CD4-positive, alpha-beta T cell (primary cell): Measurements from ENCODE around the gene ZSCAN4. TPM values are rescaled to one million over a fixed set of nuclear protein-coding genes. Genes with fewer than 3 reads are reported as not detected.

Source experiments
- ATAC-seq: fragments of 200-7000 bp; cut with Tn5 transposase; one replicate; pipeline ENCODE4 v1.10.0; 2022; ENCODE audit warnings: mild to moderate bottlenecking; ENCODE audit not compliant: poor library complexity
- CTCF ChIA-PET: fragments of 350-600 bp; sonication (Branson Sonifier 250); formaldehyde crosslinking; loops from one replicate; lab custom pipeline; 2021; ENCODE audit warnings: antibody characterized with exemption, inconsistent platforms; lab: Charles Lee
- POLR2A ChIA-PET: fragments of 350-600 bp; sonication (Branson Sonifier 250); formaldehyde crosslinking; loops from one replicate; lab custom pipeline; 2021; ENCODE audit warnings: antibody characterized with exemption, inconsistent platforms; lab: Charles Lee
- DNase-seq, 14 experiments: peaks; one replicate each; pipeline ENCODE4 v3.0.0-alpha.2; 2013 to 2020; ENCODE audit warnings: mixed read lengths in 2 of 14
- H3K27ac ChIP-seq, 2 donors: one replicate each; pipeline versions ENCODE4 v1.5.1 to v1.7.0; 2013; ENCODE audit warnings: low read length in 2 of 2, low read depth in 1 of 2, mild to moderate bottlenecking in 1 of 2
- H3K27me3 ChIP-seq, 2 experiments: 1 replicate in 1 of 2; 2 replicates in 1 of 2; pipeline versions ENCODE4 v1.6.1 to v1.7.0; 2013; ENCODE audit warnings: low read length in 2 of 2, control low read depth in 1 of 2, mild to moderate bottlenecking in 1 of 2, moderate library complexity in 1 of 2; ENCODE audit not compliant: insufficient read depth in 2 of 2, control insufficient read depth in 1 of 2
- H3K36me3 ChIP-seq: one replicate; pipeline ENCODE4 v1.6.1; 2013; ENCODE audit warnings: low read length, control low read depth; ENCODE audit not compliant: insufficient read depth
- H3K4me1 ChIP-seq: one replicate; pipeline ENCODE4 v1.6.1; 2013; ENCODE audit warnings: low read length, control low read depth; ENCODE audit not compliant: insufficient read depth
- H3K4me3 ChIP-seq: one replicate; pipeline ENCODE4 v1.5.1; 2013; ENCODE audit warnings: mild to moderate bottlenecking, low read length, moderate library complexity
- H3K9me3 ChIP-seq, 2 experiments: 1 replicate in 1 of 2; 2 replicates in 1 of 2; pipeline versions ENCODE4 v1.6.1 to v1.7.0; 2013; ENCODE audit warnings: low read length in 2 of 2, mild to moderate bottlenecking in 2 of 2, control low read depth in 1 of 2, moderate library complexity in 1 of 2; ENCODE audit not compliant: control insufficient read depth in 1 of 2, insufficient read depth in 1 of 2
- H3K27ac Mint-ChIP-seq: one replicate; pipeline ENCODE4 v1.8.0; 2020; ENCODE audit warnings: mixed read lengths
- H3K27me3 Mint-ChIP-seq: one replicate; pipeline ENCODE4 v1.8.0; 2021; ENCODE audit warnings: mixed read lengths
- H3K36me3 Mint-ChIP-seq: one replicate; pipeline ENCODE4 v1.8.0; 2021; ENCODE audit warnings: low read depth, mixed read lengths
- H3K4me1 Mint-ChIP-seq: one replicate; pipeline ENCODE4 v1.8.0; 2021; ENCODE audit warnings: low read depth, mixed read lengths
- H3K4me3 Mint-ChIP-seq: one replicate; pipeline ENCODE4 v1.8.0; 2020; ENCODE audit warnings: mild to moderate bottlenecking, mixed read lengths
- H3K9me3 Mint-ChIP-seq: one replicate; pipeline ENCODE4 v1.8.0; 2020; ENCODE audit warnings: mixed read lengths
- CTCF ChIP-seq: fragments of 200-600 bp; IDR thresholded peaks from one replicate; pipeline ENCODE4 v1.8.0; 2022; ENCODE audit warnings: antibody characterized with exemption, mild to moderate bottlenecking
- intact Hi-C, 2 experiments: fragments of 100-400 bp; cut with DNase I in 1 of 2; cut with micrococcal nuclease in 1 of 2; formaldehyde crosslinking; loops; one replicate each; pipeline versions ENCODE4 v1.15.1 to v1.9.0; 2023 to 2025; cut with DNase I, micrococcal nuclease
- total RNA-seq, 174 experiments: library from RNA in 2 of 174; stranded (reverse) in 2 of 174; gene quantifications; one replicate each; pipeline ENCODE4 v1.2.3 and lab custom pipeline; 2021 to 2026

The ZSCAN4 gene
- total RNA-seq, 2 experiments from 2014 or later = not detected

- CTCF ChIA-PET = no interaction called here
These were observed 3.7 kb downstream of the ZSCAN4 start for GRCh38 chr19:57672466-57672865.

GRCh38 chr19:57675881-57676280 is 7.1 kb downstream of the ZSCAN4 start:
- H3K4me3 Mint-ChIP-seq = no peak overlapping the region
- TF ChIP-seq CTCF = no peak
- ChIA-PET CTCF (no interaction called here), POLR2A (no interaction called here)
- H3K27ac Mint-ChIP-seq = no peak overlapping the region
- no peak overlapping the region for H3K4me3 ChIP-seq
- peaks cover 33% of the 10 kb centered on the region for H3K27me3 Mint-ChIP-seq
- DNase-seq = no peak
- H3K27me3 ChIP-seq = peaks cover 11 to 17% of the 10 kb centered on the region in 2 experiments
- H3K4me1 ChIP-seq = no peaks in the 10 kb centered on the region
- peaks cover 5% of the 10 kb centered on the region for H3K36me3 Mint-ChIP-seq
- no peak for ATAC-seq
- H3K9me3 ChIP-seq = peaks cover 0 to 29% of the 10 kb centered on the region in 2 experiments
- no peak overlapping the region for H3K27ac ChIP-seq
- intact Hi-C loops = no loop called here
- no peaks in the 10 kb centered on the region for H3K36me3 ChIP-seq
- H3K9me3 Mint-ChIP-seq = peaks cover 13% of the 10 kb centered on the region
- H3K4me1 Mint-ChIP-seq = no peaks in the 10 kb centered on the region

More at GRCh38 chr19:57672466-57672865, 3.7 kb downstream of the ZSCAN4 start:
- Histone ChIP-seq H3K4me1 (no peaks in the 10 kb centered on the region), H3K36me3 (no peaks in the 10 kb centered on the region), H3K4me3 (no peak overlapping the region), H3K9me3 (peaks cover 0 to 31% of the 10 kb centered on the region in 2 experiments), H3K27ac (no peak overlapping the region), H3K27me3 (peaks cover 7 to 17% of the 10 kb centered on the region in 2 experiments)
- H3K4me1 Mint-ChIP-seq = no peaks in the 10 kb centered on the region
- H3K27ac Mint-ChIP-seq = no peak overlapping the region
- no peak overlapping the region for H3K4me3 Mint-ChIP-seq
- POLR2A ChIA-PET = interaction anchor here (0.6 kb wide), 1 partner anchor 74 kb away, joined by 3 read pairs; the partner anchor contains the start of gene ZNF776
- TF ChIP-seq CTCF = no peak
- no peak for DNase-seq
- H3K36me3 Mint-ChIP-seq = no peaks in the 10 kb centered on the region
- no peak for ATAC-seq
- intact Hi-C loops = no loop called here
- peaks cover 29% of the 10 kb centered on the region for H3K27me3 Mint-ChIP-seq
- H3K9me3 Mint-ChIP-seq = peaks cover 10% of the 10 kb centered on the region

- intact Hi-C loops = loop anchor here in 1 of 2 experiments (5.0 kb wide), 5 partner anchors 45 to 270 kb away; partner anchors contain the start of genes ZNF17, ZNF211, ZNF256 and ZNF416
- ChIA-PET POLR2A (interaction anchor here (0.6 to 2.0 kb wide), 20 partner anchors 26 to 501 kb away, joined by 3 to 42 read pairs (median 4); partner anchors contain the start of genes ZNF134, ZNF154, ZNF274 and ZNF417), CTCF (interaction anchor here (0.7 to 1.5 kb wide), 5 partner anchors 12 to 469 kb away, joined by 3 to 8 read pairs (median 3); partner anchors contain the start of genes ZNF211, ZNF329, ZNF548 and ZNF671)
- Histone ChIP-seq H3K4me3 (peak overlapping the region; percentile 81), H3K9me3 (peaks cover 47 to 66% of the 10 kb centered on the region in 2 experiments), H3K27ac (peak overlapping the region; percentile 29 to 55), H3K4me1 (peaks cover 26% of the 10 kb centered on the region), H3K27me3 (peaks cover 4 to 8% of the 10 kb centered on the region in 2 experiments), H3K36me3 (peaks cover 41% of the 10 kb centered on the region)
- Mint-ChIP-seq H3K36me3 (peaks cover 66% of the 10 kb centered on the region), H3K27ac (peak overlapping the region; percentile 93), H3K4me3 (peak overlapping the region; percentile 98), H3K9me3 (peaks cover 40% of the 10 kb centered on the region), H3K27me3 (peaks cover 14% of the 10 kb centered on the region), H3K4me1 (peaks cover 43% of the 10 kb centered on the region)
- DNase-seq (no peak), ATAC-seq (no peak)
- no peak for TF ChIP-seq CTCF
These were observed 13.6 kb downstream of the ZSCAN4 start for GRCh38 chr19:57682226-57682766.
